Mesothelial cell of epicardium (in vitro differentiated cells): ENCODE data around the gene AP5Z1. TPM values are rescaled to one million over a fixed set of nuclear protein-coding genes. Genes with fewer than 3 reads are reported as not detected.
"Not testable (repeated sequence)": the region's sequence is repeated elsewhere in the genome, so short reads cannot be mapped to it uniquely, and the experiment has no call there.

Source experiments
- DNase-seq, 2 experiments: peaks; one replicate each; pipeline ENCODE4 v3.0.0; 2021; ENCODE audit warnings: low spot score in 2 of 2; ENCODE audit not compliant: unreplicated experiment in 2 of 2
- H3K27ac Mint-ChIP-seq: 2 replicates; pipeline ENCODE4 v1.8.0; 2021; ENCODE audit warnings: mixed read lengths
- H3K27me3 Mint-ChIP-seq: 2 replicates; pipeline ENCODE4 v1.8.0; 2021; ENCODE audit warnings: low read depth, mixed read lengths
- H3K36me3 Mint-ChIP-seq: 2 replicates; pipeline ENCODE4 v1.8.0; 2021; ENCODE audit warnings: mixed read lengths
- H3K4me1 Mint-ChIP-seq: 2 replicates; pipeline ENCODE4 v1.8.0; 2021; ENCODE audit warnings: mixed read lengths
- H3K4me3 Mint-ChIP-seq: 2 replicates; pipeline ENCODE4 v1.8.0; 2021; ENCODE audit warnings: mild to moderate bottlenecking, moderate library complexity, mixed read lengths
- H3K9me3 Mint-ChIP-seq: 2 replicates; pipeline ENCODE4 v1.8.0; 2021; ENCODE audit warnings: mixed read lengths
- total RNA-seq: library from RNA; stranded (reverse); gene quantifications from 3 replicates; pipeline ENCODE4 v1.2.1, GENCODE V29; 2021
- TF ChIP-seq, protein P1 (sequence below): fragments of 200-600 bp; sonication (generic); IDR thresholded peaks from one replicate; pipeline ENCODE4 v1.5.0; 2021; ENCODE audit warnings: antibody characterized with exemption; ENCODE audit not compliant: unreplicated experiment

AP5Z1 gene
- total RNA-seq, 1 donor from 2014 or later = 36.2 TPM

DNA sequence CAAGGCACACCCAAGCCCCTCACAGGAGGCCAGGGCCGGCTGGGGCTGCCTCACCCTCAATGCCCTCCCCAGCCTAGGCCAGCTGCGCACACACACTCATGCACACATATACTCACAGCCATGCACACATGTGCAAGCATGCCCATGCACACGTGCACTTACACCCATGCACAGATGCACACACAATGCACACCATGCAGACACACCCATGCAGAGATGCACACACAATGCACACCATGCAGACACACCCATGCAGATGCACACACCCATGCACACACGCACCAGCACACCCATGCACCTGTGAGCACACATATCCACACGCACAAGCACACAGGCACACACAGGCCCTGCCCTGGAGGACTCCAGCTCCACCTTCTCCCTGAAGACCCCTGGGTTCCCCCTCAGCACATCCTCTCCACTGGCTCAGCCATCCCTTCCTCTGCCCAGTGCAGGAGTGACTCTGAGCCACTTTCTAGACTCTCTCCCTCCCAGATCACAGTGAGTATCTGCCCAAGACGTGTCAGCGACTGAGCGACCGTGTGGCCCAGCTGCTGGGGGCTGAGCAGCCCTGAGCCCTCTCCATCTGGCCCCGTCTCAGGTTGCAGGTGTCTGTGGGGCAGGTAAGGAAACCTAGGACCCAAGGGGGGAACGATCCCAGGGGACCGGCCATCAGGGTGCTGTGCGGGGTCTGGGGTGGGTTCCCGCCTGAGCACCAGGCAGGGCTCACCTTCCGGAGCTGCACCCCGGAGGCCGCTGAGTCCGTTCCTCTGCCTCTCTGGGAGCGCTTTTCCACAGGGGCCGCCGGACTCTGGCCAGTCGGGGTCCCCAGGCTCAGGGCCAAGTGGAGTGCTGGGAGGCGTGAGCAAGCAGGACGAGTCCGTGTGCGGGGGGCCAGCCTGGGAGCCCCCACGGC is 25.8 kb downstream of the AP5Z1 start:
- no peak for DNase-seq
- peaks cover 6% of the 10 kb centered on the region for H3K27me3 Mint-ChIP-seq
- no peaks in the 10 kb centered on the region for H3K4me1 Mint-ChIP-seq
- TF ChIP-seq, protein P1, sequence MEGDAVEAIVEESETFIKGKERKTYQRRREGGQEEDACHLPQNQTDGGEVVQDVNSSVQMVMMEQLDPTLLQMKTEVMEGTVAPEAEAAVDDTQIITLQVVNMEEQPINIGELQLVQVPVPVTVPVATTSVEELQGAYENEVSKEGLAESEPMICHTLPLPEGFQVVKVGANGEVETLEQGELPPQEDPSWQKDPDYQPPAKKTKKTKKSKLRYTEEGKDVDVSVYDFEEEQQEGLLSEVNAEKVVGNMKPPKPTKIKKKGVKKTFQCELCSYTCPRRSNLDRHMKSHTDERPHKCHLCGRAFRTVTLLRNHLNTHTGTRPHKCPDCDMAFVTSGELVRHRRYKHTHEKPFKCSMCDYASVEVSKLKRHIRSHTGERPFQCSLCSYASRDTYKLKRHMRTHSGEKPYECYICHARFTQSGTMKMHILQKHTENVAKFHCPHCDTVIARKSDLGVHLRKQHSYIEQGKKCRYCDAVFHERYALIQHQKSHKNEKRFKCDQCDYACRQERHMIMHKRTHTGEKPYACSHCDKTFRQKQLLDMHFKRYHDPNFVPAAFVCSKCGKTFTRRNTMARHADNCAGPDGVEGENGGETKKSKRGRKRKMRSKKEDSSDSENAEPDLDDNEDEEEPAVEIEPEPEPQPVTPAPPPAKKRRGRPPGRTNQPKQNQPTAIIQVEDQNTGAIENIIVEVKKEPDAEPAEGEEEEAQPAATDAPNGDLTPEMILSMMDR = no peak
- no peak overlapping the region for H3K4me3 Mint-ChIP-seq
- H3K27ac Mint-ChIP-seq = no peak overlapping the region
- no peaks in the 10 kb centered on the region for H3K9me3 Mint-ChIP-seq
- H3K36me3 Mint-ChIP-seq = no peaks in the 10 kb centered on the region

DNA sequence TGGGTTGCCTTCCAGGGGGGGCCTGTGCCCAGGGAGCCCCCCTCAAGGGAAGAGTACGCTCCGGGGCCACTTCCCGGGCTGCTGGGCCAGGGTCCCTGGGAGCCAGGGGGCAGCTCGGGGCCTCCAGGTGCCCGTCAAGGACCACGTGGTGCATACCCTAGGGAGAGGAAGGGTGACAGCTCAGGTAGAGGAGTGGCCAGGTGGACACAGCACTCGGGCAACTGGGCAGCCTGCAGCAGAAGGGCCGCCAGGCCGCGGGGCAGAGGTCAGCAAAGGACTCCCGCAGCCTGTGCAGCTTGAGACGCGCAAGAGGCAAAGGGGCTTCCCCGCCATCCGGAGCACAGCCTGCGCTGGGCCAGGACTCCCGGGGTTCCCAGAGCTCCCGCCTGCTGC is 26.4 kb downstream of the AP5Z1 start:
- no peaks in the 10 kb centered on the region for H3K9me3 Mint-ChIP-seq
- TF ChIP-seq, protein P1 = no peak
- no peak for DNase-seq
- H3K27ac Mint-ChIP-seq = no peak overlapping the region
- peaks cover 13% of the 10 kb centered on the region for H3K27me3 Mint-ChIP-seq
- H3K36me3 Mint-ChIP-seq = no peaks in the 10 kb centered on the region
- no peaks in the 10 kb centered on the region for H3K4me1 Mint-ChIP-seq
- H3K4me3 Mint-ChIP-seq = no peak overlapping the region

DNA sequence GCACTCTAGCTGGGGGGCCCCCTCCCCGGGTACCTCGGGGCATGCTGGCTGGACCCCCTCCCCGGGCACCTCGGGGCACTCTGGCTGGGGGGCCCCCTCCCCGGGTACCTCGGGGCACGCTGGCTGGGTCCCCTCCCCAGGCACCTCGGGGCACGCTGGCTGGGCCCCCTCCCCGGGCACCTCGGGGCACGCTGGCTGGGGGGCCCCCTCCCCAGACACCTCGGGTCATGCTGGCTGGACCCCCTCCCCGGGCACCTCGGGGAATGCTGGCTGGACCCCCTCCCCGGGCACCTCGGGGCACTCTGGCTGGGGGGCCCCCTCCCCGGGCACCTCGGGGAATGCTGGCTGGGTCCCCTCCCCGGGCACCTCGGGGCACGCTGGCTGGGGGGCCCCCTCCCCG is 27.2 kb downstream of the AP5Z1 start:
- H3K4me3 Mint-ChIP-seq, H3K9me3 Mint-ChIP-seq, H3K4me1 Mint-ChIP-seq, H3K36me3 Mint-ChIP-seq, DNase-seq, H3K27ac Mint-ChIP-seq: not testable (repeated sequence)
- peaks cover 17% of the 10 kb centered on the region for H3K27me3 Mint-ChIP-seq

DNA sequence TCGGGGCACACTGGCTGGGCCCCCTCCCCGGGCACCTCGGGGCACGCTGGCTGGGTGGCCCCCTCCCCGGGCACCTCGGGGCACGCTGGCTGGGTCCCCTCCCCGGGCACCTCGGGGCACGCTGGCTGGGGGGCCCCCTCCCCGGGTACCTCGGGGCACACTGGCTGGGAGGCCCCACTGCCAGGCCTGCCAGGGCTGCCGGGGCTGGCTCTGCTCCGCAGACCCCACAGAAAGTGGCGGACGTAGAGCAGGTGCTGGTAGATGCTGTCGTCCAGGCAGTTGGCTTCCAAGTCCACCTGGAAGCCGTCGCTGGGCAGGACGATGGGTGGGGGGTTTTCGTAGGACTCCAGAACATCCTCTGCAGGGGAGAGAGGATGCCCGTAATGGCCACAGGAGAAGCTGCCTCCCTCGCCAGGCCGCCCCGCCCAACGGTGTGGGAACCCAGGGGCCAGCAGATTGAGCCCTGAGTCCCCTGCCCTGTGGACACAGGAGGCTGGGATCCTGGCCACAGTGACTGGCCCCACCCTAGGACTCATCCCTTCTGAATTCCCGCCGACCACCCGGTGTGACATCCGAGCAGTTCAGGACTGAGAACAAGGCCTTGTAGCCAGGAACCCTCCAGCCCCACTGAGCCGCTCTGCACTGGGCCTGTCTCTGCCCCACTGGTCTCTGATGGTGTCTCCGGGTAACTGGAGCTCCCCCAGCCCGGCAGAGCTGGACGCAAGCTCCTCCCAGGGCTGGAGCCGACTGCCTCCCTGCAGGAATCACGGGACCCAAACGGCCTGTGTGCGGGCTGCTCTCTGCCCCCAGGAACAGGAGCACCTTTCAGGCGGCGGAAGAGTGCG is 28.2 kb downstream of the AP5Z1 start:
- H3K27me3 Mint-ChIP-seq = peaks cover 22% of the 10 kb centered on the region
- no peak overlapping the region for H3K4me3 Mint-ChIP-seq
- H3K27ac Mint-ChIP-seq = no peak overlapping the region
- no peaks in the 10 kb centered on the region for H3K4me1 Mint-ChIP-seq
- no peaks in the 10 kb centered on the region for H3K36me3 Mint-ChIP-seq
- TF ChIP-seq, protein P1 = no peak
- H3K9me3 Mint-ChIP-seq = no peaks in the 10 kb centered on the region
- no peak for DNase-seq

DNA sequence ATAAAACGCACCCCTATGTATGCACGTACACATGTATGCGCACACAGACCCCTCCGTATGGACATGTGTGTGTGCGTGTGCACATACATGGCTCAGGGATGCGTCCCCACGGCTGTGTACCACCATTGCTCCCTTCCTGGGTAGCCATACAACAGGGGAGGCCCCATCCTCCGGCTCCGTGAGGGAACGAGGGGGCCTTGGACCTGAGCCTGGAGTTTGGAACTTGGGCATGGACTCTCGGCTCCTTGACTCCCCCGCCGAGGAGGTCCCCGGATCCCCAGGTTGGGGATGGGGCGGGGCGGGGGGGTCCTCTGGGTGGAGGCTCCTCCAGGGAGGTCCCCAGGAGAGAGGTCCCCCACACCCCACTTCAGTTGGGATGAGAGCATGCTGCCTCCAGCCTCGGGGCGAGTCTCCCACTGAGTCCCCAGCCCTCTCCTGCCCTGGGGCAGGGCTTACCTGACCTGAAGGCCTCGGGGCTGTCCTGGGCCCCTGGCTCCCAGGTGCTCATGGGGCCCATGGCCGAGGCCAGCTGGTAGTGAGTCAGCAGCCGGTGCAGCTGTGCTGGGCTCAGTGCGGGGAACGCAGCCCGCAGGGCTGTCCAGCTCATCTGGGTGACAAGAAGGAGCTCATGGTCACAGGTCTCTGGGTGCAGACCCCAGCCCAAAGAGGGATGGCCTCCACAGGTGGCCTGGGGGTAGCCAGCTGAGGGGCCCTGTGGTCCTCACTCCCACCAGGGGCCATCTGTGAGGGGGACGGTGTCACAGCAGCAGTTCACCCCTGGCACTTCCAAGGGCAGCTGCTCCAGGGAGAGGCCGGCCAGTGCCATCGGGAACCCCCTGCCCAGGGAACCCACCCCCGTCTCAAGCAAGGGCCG is 29.9 kb downstream of the AP5Z1 start:
- no peak overlapping the region for H3K27ac Mint-ChIP-seq
- TF ChIP-seq, protein P1 = no peak
- peaks cover 22% of the 10 kb centered on the region for H3K27me3 Mint-ChIP-seq
- DNase-seq = no peak
- no peaks in the 10 kb centered on the region for H3K9me3 Mint-ChIP-seq
- H3K36me3 Mint-ChIP-seq = no peaks in the 10 kb centered on the region
- H3K4me3 Mint-ChIP-seq = no peak overlapping the region
- H3K4me1 Mint-ChIP-seq = no peaks in the 10 kb centered on the region
